ENCODE data around the gene GLIS2. TPM values are rescaled to one million over a fixed set of nuclear protein-coding genes. Genes with fewer than 3 reads are reported as not detected.

GLIS2 gene
- total RNA-seq, 1 experiment from 2014 or later, result 44.2 TPM

DNA sequence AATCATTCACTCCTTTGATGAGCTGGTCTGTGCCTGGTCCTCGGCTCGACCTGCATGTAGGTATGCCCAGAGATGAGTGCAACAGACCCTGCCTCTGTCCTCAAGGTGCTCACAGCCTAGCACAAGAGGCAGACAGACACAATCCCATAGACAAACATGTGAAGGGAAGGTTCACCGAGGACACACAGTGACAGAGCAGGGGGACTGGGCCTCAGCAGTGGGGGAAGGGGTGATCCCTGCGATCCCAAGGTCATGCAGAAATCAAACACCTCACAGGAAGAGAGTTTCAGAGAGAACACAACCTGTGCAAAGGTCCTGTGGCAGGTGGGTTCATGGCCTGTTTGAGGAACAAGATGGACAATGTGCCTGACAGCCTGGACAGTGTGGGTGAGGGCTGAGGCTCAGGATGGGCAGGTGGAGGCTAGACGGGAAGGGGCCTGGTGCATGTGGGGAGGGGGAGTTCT, 51.6 kb downstream of the GLIS2 start:
- no peak for DNase-seq
- Histone ChIP-seq H3K27me3 (ENCODE audit: insufficient read depth, low read depth) (no peaks in the 10 kb centered on the region), H3K4me1 (replicated peaks; ENCODE audit: insufficient read depth) (peaks cover 56% of the 10 kb centered on the region), H3F3A (ENCODE audit: insufficient read depth, low read depth) (peaks cover 28% of the 10 kb centered on the region; the same call in 1 of the 2 replicates), H3K9me2 (ENCODE audit: insufficient read depth) (no peaks in the 10 kb centered on the region), H2AFZ (no peak overlapping the region), H3K27ac (no peak overlapping the region), H3K4me2 (peak overlapping the region; percentile 58), H3K4me3 (no peak overlapping the region), H3K9me3 (ENCODE audit: insufficient read depth, low read depth) (no peaks in the 10 kb centered on the region), H4K20me1 (ENCODE audit: insufficient read depth) (0 out of 2 replicates have a peak, but pooled peaks cover under 1% of the 10 kb centered on the region), H3K79me2 (ENCODE audit: low read depth) (peaks cover 5% of the 10 kb centered on the region), H3K36me3 (ENCODE audit: low read depth) (no peaks in the 10 kb centered on the region)
- ChIA-PET CTCF (no interaction called here), POLR2A (ENCODE audit: unreplicated experiment) (no interaction called here)
- no TSS peak for BruUV-seq (replicated peaks)
- intact Hi-C loops (cut with micrococcal nuclease; ENCODE audit: unreplicated experiment), result no loop called here
- TF ChIP-seq EZH2 (IDR thresholded peaks at IDR 0.05; ENCODE audit: low read depth) (no peak), CTCF (conservative IDR thresholded peaks at IDR 0.05) (no peak)

DNA sequence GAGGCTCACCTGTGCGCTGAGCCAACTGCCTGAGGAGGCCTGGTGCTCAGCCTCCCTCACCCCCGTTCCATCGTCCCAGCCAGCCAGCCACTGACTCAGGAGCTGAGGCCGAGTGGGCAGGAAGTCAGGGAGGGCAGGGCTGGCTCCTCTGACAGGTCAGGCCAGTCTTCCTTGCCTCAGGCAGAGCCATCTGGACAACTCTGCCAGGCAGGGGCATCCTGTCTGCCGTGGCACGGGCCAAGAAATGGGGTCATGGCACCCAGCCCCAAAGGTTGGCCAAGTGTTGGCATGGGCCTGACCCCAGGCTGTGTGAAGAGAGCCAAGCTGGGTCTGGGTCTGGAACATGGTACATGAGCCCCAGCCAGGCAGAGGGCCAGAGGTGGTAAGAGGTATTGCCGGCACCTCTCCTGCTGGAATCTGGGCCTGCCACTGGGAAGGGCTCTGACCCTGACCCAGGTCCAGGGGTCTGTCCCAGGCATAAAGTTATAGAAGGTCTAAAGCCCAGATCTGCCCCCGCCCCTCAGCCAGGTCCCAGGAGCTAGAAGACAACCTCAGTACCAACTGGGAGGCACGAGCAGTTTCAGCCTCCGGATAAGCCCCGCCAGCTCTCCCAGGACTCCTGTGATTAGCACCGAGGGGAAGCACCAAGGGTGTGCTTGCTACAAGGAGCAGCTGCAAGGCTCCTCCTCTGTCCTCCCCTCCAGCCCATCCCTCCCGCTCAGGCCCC, 53.3 kb downstream of the GLIS2 start:
- Histone ChIP-seq H3K4me2 (peak overlapping the region; percentile 66), H3K79me2 (ENCODE audit: low read depth) (peaks cover 16% of the 10 kb centered on the region), H3K27me3 (ENCODE audit: insufficient read depth, low read depth) (no peaks in the 10 kb centered on the region), H3K9me2 (ENCODE audit: insufficient read depth) (no peaks in the 10 kb centered on the region), H2AFZ (no peak overlapping the region), H3K27ac (peak overlapping the region; percentile 45), H3K36me3 (ENCODE audit: low read depth) (no peaks in the 10 kb centered on the region), H3K4me3 (no peak overlapping the region), H3F3A (ENCODE audit: insufficient read depth, low read depth) (peaks cover 31% of the 10 kb centered on the region; the same call in 1 of the 2 replicates), H4K20me1 (ENCODE audit: insufficient read depth) (0 out of 2 replicates have a peak, but pooled peaks cover 7% of the 10 kb centered on the region), H3K9me3 (ENCODE audit: insufficient read depth, low read depth) (no peaks in the 10 kb centered on the region), H3K4me1 (replicated peaks; ENCODE audit: insufficient read depth) (peaks cover 73% of the 10 kb centered on the region)
- peak; percentile 88 to 94 for DNase-seq
- no TSS peak for BruUV-seq (replicated peaks)
- ChIA-PET CTCF (interaction anchor here (1.5 kb wide), 1 partner anchor 10 kb away, joined by 16 read pairs; no protein-coding TSS in a partner anchor), POLR2A (ENCODE audit: unreplicated experiment) (interaction anchor here (0.5 to 0.7 kb wide), 3 partner anchors 10 to 563 kb away, joined by 3 to 8 read pairs (median 4); no protein-coding TSS in a partner anchor)
- intact Hi-C loops (cut with micrococcal nuclease; ENCODE audit: unreplicated experiment), result no loop called here
- TF ChIP-seq CTCF (conservative IDR thresholded peaks at IDR 0.05) (no peak), EZH2 (IDR thresholded peaks at IDR 0.05; ENCODE audit: low read depth) (no peak)

- no peaks in the 10 kb centered on the region for H3K9me3 ChIP-seq (ENCODE audit: insufficient read depth, low read depth)
- no peak overlapping the region; the same call in 1 of the 2 replicates for H3K4me2 ChIP-seq
- POLR2A ChIA-PET (ENCODE audit: unreplicated experiment), result no interaction called here
- intact Hi-C loops (cut with micrococcal nuclease; ENCODE audit: unreplicated experiment), result no loop called here
- DNase-seq, result no peak
- H4K20me1 ChIP-seq (ENCODE audit: insufficient read depth), result peaks cover 7% of the 10 kb centered on the region; the same call in 1 of the 2 replicates
- peaks cover 38% of the 10 kb centered on the region for H3F3A ChIP-seq (ENCODE audit: insufficient read depth, low read depth)
- CTCF ChIA-PET, result no interaction called here
- H3K4me3 ChIP-seq, result no peak overlapping the region
- no peak overlapping the region for H3K27ac ChIP-seq
- no peaks in the 10 kb centered on the region for H3K9me2 ChIP-seq (ENCODE audit: insufficient read depth)
- no peak overlapping the region for H2AFZ ChIP-seq
- no TSS peak for BruUV-seq (replicated peaks)
- peaks cover 16% of the 10 kb centered on the region for H3K79me2 ChIP-seq (ENCODE audit: low read depth)
- TF ChIP-seq EZH2 (IDR thresholded peaks at IDR 0.05; ENCODE audit: low read depth) (no peak), CTCF (conservative IDR thresholded peaks at IDR 0.05) (no peak)
- no peaks in the 10 kb centered on the region for H3K36me3 ChIP-seq (ENCODE audit: low read depth)
- H3K4me1 ChIP-seq (replicated peaks; ENCODE audit: insufficient read depth), result peaks cover 81% of the 10 kb centered on the region
- no peaks in the 10 kb centered on the region for H3K27me3 ChIP-seq (ENCODE audit: insufficient read depth, low read depth)
Measured at GRCh38 chr16:4370151-4370550, 54.3 kb downstream of the GLIS2 start.

Measured in PC-9 (cell line).